ENCODE measurements around the gene CDADC1. TPM values are rescaled to one million over a fixed set of nuclear protein-coding genes. Genes with fewer than 3 reads are reported as not detected.

Gene CDADC1
- total RNA-seq, 4 donors from 2014 or later: 9.0 to 19.5 (median 14.1) TPM

DNA sequence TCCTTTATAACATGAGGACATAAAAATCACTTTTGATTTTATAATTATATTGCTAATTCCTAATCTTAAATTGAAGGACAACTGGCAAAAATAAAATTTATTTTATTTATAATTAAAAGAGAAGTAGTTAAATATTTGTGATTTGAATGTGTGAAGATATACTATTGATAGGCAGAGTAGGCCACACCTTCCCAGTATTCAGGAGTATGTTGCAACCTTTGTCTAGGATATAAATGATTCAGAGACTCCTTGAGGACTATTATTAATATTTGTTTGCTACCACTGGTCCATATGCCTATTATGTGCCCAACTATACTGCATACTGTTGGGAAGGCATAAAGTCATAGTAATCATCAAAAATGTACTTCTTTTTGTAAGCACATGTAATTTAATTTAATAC, 94.2 kb downstream of the CDADC1 start:
- peaks cover 0 to 9% (median 0%) of the 10 kb centered on the region in 4 donors for H3K4me1 ChIP-seq
- H3K9me3 ChIP-seq: no peaks in the 10 kb centered on the region
- peaks cover 0 to 43% (median 0%) of the 10 kb centered on the region in 3 donors for H3K36me3 ChIP-seq
- no peak for DNase-seq (ENCODE audit: low spot score in 2 of 2)
- H3K27me3 ChIP-seq: no peaks in the 10 kb centered on the region
- no peak overlapping the region for H3K4me3 ChIP-seq
- H3K27ac ChIP-seq: no peak overlapping the region
- TF ChIP-seq EP300 (IDR thresholded peaks at IDR 0.05): no peak
- no peak for TF ChIP-seq CTCF (IDR thresholded peaks at IDR 0.05)
- TF ChIP-seq POLR2A (IDR thresholded peaks at IDR 0.05): no peak

- no peak overlapping the region for H3K4me3 ChIP-seq
- no peaks in the 10 kb centered on the region for H3K9me3 ChIP-seq
- TF ChIP-seq CTCF (IDR thresholded peaks at IDR 0.05) (no peak), POLR2A (IDR thresholded peaks at IDR 0.05) (no peak), EP300 (IDR thresholded peaks at IDR 0.05) (no peak)
- WGBS, 2 donors: 90 to 94% methylated on average over 2 of the region's 2 CpGs
- DNase-seq (ENCODE audit: low spot score in 2 of 2): no peak
- H3K27me3 ChIP-seq: no peaks in the 10 kb centered on the region
- peaks cover 0 to 38% (median 0%) of the 10 kb centered on the region in 3 donors for H3K36me3 ChIP-seq
- no peak overlapping the region for H3K27ac ChIP-seq
- H3K4me1 ChIP-seq: peaks cover 0 to 9% (median 0%) of the 10 kb centered on the region in 4 donors
Observed at GRCh38 chr13:49342454-49342853, 94.7 kb downstream of the CDADC1 start.

Other genes starting within 250 kb of the CDADC1 start
- under 1 TPM in 1 of 4 donors, not detected in 3; 0.42 TPM for gene MLNR, start 27.6 kb upstream of the CDADC1 start, total RNA-seq
- gene CAB39L, start 196.1 kb downstream of the CDADC1 start, total RNA-seq: 100 to 1,000 TPM in 3 of 4 donors, 10 to 100 TPM in 1; 89.4 to 152 (median 107) TPM
- 10 to 100 TPM in 3 of 4 donors, 1 to 10 TPM in 1; 9.2 to 16.5 (median 13.0) TPM for gene SETDB2, start 196.3 kb downstream of the CDADC1 start, total RNA-seq
- 10 to 100 TPM; 25.3 to 51.4 (median 37.6) TPM for gene PHF11, start 248.0 kb downstream of the CDADC1 start, total RNA-seq

All from tibial nerve (tissue), 4 donors.